Transverse colon (tissue), 4 donors: ENCODE data around the gene FBXL16. TPM values are rescaled to one million over a fixed set of nuclear protein-coding genes. Genes with fewer than 3 reads are reported as not detected.

Experiments
- DNase-seq: peaks from one replicate; pipeline ENCODE4 v3.0.0-alpha.2; 2019
- H3K27ac ChIP-seq, 4 donors: fragments of 200-600 bp; sonication (generic); 2 replicates each; pipeline ENCODE4 v1.5.1; 2016 to 2018; ENCODE audit warnings: inconsistent platforms in 4 of 4
- H3K27me3 ChIP-seq: fragments of 200-600 bp; sonication (generic); 2 replicates; pipeline ENCODE4 v1.5.1; 2017; ENCODE audit warnings: inconsistent platforms
- H3K36me3 ChIP-seq, 4 donors: fragments of 200-600 bp; sonication (generic); 2 replicates each; pipeline ENCODE4 v1.5.1; 2017 to 2019; ENCODE audit warnings: inconsistent platforms in 4 of 4
- H3K4me1 ChIP-seq, 4 donors: fragments of 200-600 bp; sonication (generic); 2 replicates each; pipeline ENCODE4 v1.5.1; 2017 to 2020; ENCODE audit warnings: inconsistent platforms in 4 of 4
- H3K4me3 ChIP-seq, 4 donors: fragments of 200-600 bp; sonication (generic); 1 replicate in 1 of 4; 2 replicates in 3 of 4; pipeline versions ENCODE4 v1.5.1 to v1.6.1; 2017 to 2019; ENCODE audit warnings: inconsistent platforms in 4 of 4
- H3K9me3 ChIP-seq, 2 donors: fragments of 200-600 bp; sonication (generic); 2 replicates each; pipeline ENCODE4 v1.5.1; 2017 to 2019; ENCODE audit warnings: inconsistent platforms in 2 of 2
- CTCF ChIP-seq, 5 experiments: fragments of 200-600 bp in 3 of 5; fragments of 450-650 bp in 2 of 5; sonication (generic) in 3 of 5; IDR thresholded peaks; 1 replicate in 2 of 5; 2 replicates in 3 of 5; pipeline ENCODE4 v1.5.1; 2016 to 2017; ENCODE audit warnings: antibody characterized with exemption in 5 of 5, inconsistent platforms in 3 of 5, mild to moderate bottlenecking in 2 of 5, moderate library complexity in 1 of 5
- EP300 ChIP-seq: sonication (generic); formaldehyde crosslinking; IDR thresholded peaks from one replicate; pipeline ENCODE4 v1.6.1; 2017; ENCODE audit warnings: antibody characterized with exemption, low read depth
- POLR2A ChIP-seq: fragments of 450-650 bp; IDR thresholded peaks from one replicate; pipeline ENCODE4 v1.6.1; 2016; ENCODE audit warnings: antibody characterized with exemption, mild to moderate bottlenecking, moderate library complexity
- POLR2AphosphoS5 ChIP-seq, 3 donors: sonication (generic); formaldehyde crosslinking; IDR thresholded peaks; one replicate each; pipeline ENCODE4 v1.6.1; 2016; ENCODE audit warnings: antibody characterized with exemption in 3 of 3
- WGBS, 2 donors: methylation state at CpG; one replicate each; pipeline ENCODE4 v1.1.5; 2018; ENCODE audit warnings: low coverage in 1 of 2; 5-methylcytosine and 5-hydroxymethylcytosine counted together
- in situ Hi-C, 4 donors: fragments of 200-750 bp; cut with MboI; loops; one replicate each; pipeline versions ENCODE4 v1.15.0 to v1.15.1; 2017; ENCODE audit warnings: low sequenced_read_pairs in 3 of 4, low pct_ligation_motif_present in 1 of 4, low pct_unique_long_range_greater_than_20kb in 1 of 4
- intact Hi-C: fragments of 100-400 bp; cut with DNase I; formaldehyde crosslinking; loops from one replicate; pipeline ENCODE4 v1.15.1; 2023; ENCODE audit warnings: low total_unique reads
- total RNA-seq, 4 donors: library from RNA; depleted of rRNA; stranded (reverse); fragments of >200 nt; gene quantifications; one replicate each; pipeline ENCODE4 v1.1.0, GENCODE V29; 2016

Gene FBXL16
- total RNA-seq, 4 donors from 2014 or later, result 0.60 to 3.5 (median 1.6) TPM; not detected in 1

- TF ChIP-seq EP300 (no peak), POLR2A (no peak), POLR2AphosphoS5 (IDR thresholded peaks at IDR 0.05) (no peak), CTCF (IDR thresholded peaks at IDR 0.05) (no peak)
- no peak for DNase-seq
- Histone ChIP-seq H3K27ac (no peak overlapping the region), H3K9me3 (no peaks in the 10 kb centered on the region), H3K36me3 (no peaks in the 10 kb centered on the region), H3K27me3 (peaks cover 99% of the 10 kb centered on the region), H3K4me1 (peaks cover 0 to 6% (median 5%) of the 10 kb centered on the region in 4 donors), H3K4me3 (no peak overlapping the region)
- in situ Hi-C loops (no loop called here), intact Hi-C loops (loop anchor here (5.0 kb wide), 1 partner anchor 181 kb away; no protein-coding TSS in a partner anchor)
- WGBS, 2 donors, result 6% methylated on average over 41 of the region's 49 CpGs; no CpG with 5 or more reads in 1 of the 2 donors
Measured at GRCh38 chr16:706189-707061, 824 bp upstream of the FBXL16 start.

- no peaks in the 10 kb centered on the region for H3K36me3 ChIP-seq
- H3K27me3 ChIP-seq, result peaks cover 99% of the 10 kb centered on the region
- TF ChIP-seq POLR2AphosphoS5 (IDR thresholded peaks at IDR 0.05) (no peak), POLR2A (no peak), CTCF (IDR thresholded peaks at IDR 0.05) (no peak), EP300 (no peak)
- peaks cover 0 to 12% (median 8%) of the 10 kb centered on the region in 4 donors for H3K4me1 ChIP-seq
- no peak for DNase-seq
- intact Hi-C loops (loop anchor here (5.0 kb wide), 1 partner anchor 183 kb away; no protein-coding TSS in a partner anchor), in situ Hi-C loops (no loop called here)
- WGBS, 2 donors, result 17% methylated on average over 35 of the region's 50 CpGs; no CpG with 5 or more reads in 1 of the 2 donors
- no peak overlapping the region for H3K27ac ChIP-seq
- no peak overlapping the region for H3K4me3 ChIP-seq
- H3K9me3 ChIP-seq, result no peaks in the 10 kb centered on the region
Measured at GRCh38 chr16:704552-705380, 835 bp downstream of the FBXL16 start.

- intact Hi-C loops (no loop called here), in situ Hi-C loops (no loop called here)
- Histone ChIP-seq H3K36me3 (no peaks in the 10 kb centered on the region), H3K27ac (no peak overlapping the region), H3K27me3 (peaks cover 99% of the 10 kb centered on the region), H3K4me3 (no peak overlapping the region), H3K9me3 (no peaks in the 10 kb centered on the region), H3K4me1 (peaks cover 0 to 12% (median 8%) of the 10 kb centered on the region in 4 donors)
- DNase-seq, result no peak
- WGBS, 2 donors, result 73% methylated on average over 7 of the region's 7 CpGs; no CpG with 5 or more reads in 1 of the 2 donors
- no peak for TF ChIP-seq EP300
- TF ChIP-seq POLR2AphosphoS5 (IDR thresholded peaks at IDR 0.05), result no peak
- no peak for TF ChIP-seq POLR2A
- no peak for TF ChIP-seq CTCF (IDR thresholded peaks at IDR 0.05)
Measured at GRCh38 chr16:704047-704446, 1.6 kb downstream of the FBXL16 start.

GRCh38 chr16:703406-703805 is 2.2 kb downstream of the FBXL16 start:
- peaks cover 0 to 12% (median 8%) of the 10 kb centered on the region in 4 donors for H3K4me1 ChIP-seq
- intact Hi-C loops (no loop called here), in situ Hi-C loops (no loop called here)
- TF ChIP-seq POLR2AphosphoS5 (IDR thresholded peaks at IDR 0.05) (no peak), CTCF (IDR thresholded peaks at IDR 0.05) (no peak), POLR2A (no peak), EP300 (no peak)
- DNase-seq, result no peak
- peaks cover 96% of the 10 kb centered on the region for H3K27me3 ChIP-seq
- no peaks in the 10 kb centered on the region for H3K9me3 ChIP-seq
- no peak overlapping the region for H3K27ac ChIP-seq
- no peak overlapping the region for H3K4me3 ChIP-seq
- H3K36me3 ChIP-seq, result no peaks in the 10 kb centered on the region
- WGBS, 2 donors, result 69% methylated on average over 12 of the region's 12 CpGs; no CpG with 5 or more reads in 1 of the 2 donors
